Activated CD4-positive, alpha-beta T cell treated with anti-CD3 and anti-CD28 coated beads for 36 hours (primary cell): ENCODE data around the gene RUSC2. TPM values are rescaled to one million over a fixed set of nuclear protein-coding genes. Genes with fewer than 3 reads are reported as not detected.
"Not testable (repeated sequence)": the region's sequence is repeated elsewhere in the genome, so short reads cannot be mapped to it uniquely, and the experiment has no call there.

Experiments
- ATAC-seq: fragments of 200-7000 bp; cut with Tn5 transposase; one replicate; pipeline ENCODE4 v1.10.0; 2021; ENCODE audit warnings: mild to moderate bottlenecking, moderate library complexity
- CTCF ChIA-PET: fragments of 350-600 bp; sonication (Branson Sonifier 250); formaldehyde crosslinking; loops from one replicate; lab custom pipeline; 2021; ENCODE audit warnings: antibody characterized with exemption; lab: Charles Lee
- POLR2A ChIA-PET: fragments of 350-600 bp; sonication (Branson Sonifier 250); formaldehyde crosslinking; loops from one replicate; lab custom pipeline; 2021; ENCODE audit warnings: antibody characterized with exemption, inconsistent platforms; lab: Charles Lee
- DNase-seq: peaks from one replicate; pipeline ENCODE4 v3.0.0-alpha.2; 2020
- H3K27ac Mint-ChIP-seq: one replicate; pipeline ENCODE4 v1.8.0; 2021; ENCODE audit warnings: mixed read lengths
- H3K27me3 Mint-ChIP-seq: one replicate; pipeline ENCODE4 v1.8.0; 2021; ENCODE audit warnings: mixed read lengths
- H3K36me3 Mint-ChIP-seq: one replicate; pipeline ENCODE4 v1.8.0; 2021; ENCODE audit warnings: low read depth, mixed read lengths
- H3K4me1 Mint-ChIP-seq: one replicate; pipeline ENCODE4 v1.8.0; 2021; ENCODE audit warnings: mixed read lengths
- H3K4me3 Mint-ChIP-seq: one replicate; pipeline ENCODE4 v1.8.0; 2021; ENCODE audit warnings: mild to moderate bottlenecking, moderate library complexity, mixed read lengths
- H3K9me3 Mint-ChIP-seq: one replicate; pipeline ENCODE4 v1.8.0; 2021; ENCODE audit warnings: low read depth, mixed read lengths
- intact Hi-C, 2 experiments: fragments of 100-400 bp; cut with DNase I in 1 of 2; cut with micrococcal nuclease in 1 of 2; formaldehyde crosslinking; loops; one replicate each; pipeline versions ENCODE4 v1.14.2 to v1.15.1; 2022 to 2024; cut with DNase I, micrococcal nuclease
- total RNA-seq, 2 experiments: library from RNA; stranded (reverse); gene quantifications; one replicate each; pipeline ENCODE4 v1.2.3, GENCODE V29; 2021

Gene RUSC2
- total RNA-seq, 2 experiments from 2014 or later: 5.7 to 6.5 TPM

GRCh38 chr9:35523556-35523955, 33.6 kb downstream of the RUSC2 start:
- intact Hi-C loops, H3K4me3 Mint-ChIP-seq, H3K36me3 Mint-ChIP-seq, H3K9me3 Mint-ChIP-seq, DNase-seq, ATAC-seq, H3K27ac Mint-ChIP-seq, POLR2A ChIA-PET, H3K4me1 Mint-ChIP-seq, H3K27me3 Mint-ChIP-seq: not testable (repeated sequence)
- CTCF ChIA-PET: interaction anchor here (0.6 to 1.5 kb wide), 3 partner anchors 16 to 173 kb away, joined by 3 read pairs; no protein-coding TSS in a partner anchor

- DNase-seq (no peak), ATAC-seq (no peak)
- intact Hi-C loops: no loop called here
- Mint-ChIP-seq H3K4me1 (no peaks in the 10 kb centered on the region), H3K36me3 (no peaks in the 10 kb centered on the region), H3K27me3 (no peaks in the 10 kb centered on the region), H3K4me3 (no peak overlapping the region), H3K9me3 (no peaks in the 10 kb centered on the region), H3K27ac (no peak overlapping the region)
- POLR2A ChIA-PET: no interaction called here
- CTCF ChIA-PET: no interaction called here
Measured at GRCh38 chr9:35526087-35526801, 36.3 kb downstream of the RUSC2 start.

- Mint-ChIP-seq H3K9me3 (no peaks in the 10 kb centered on the region), H3K4me3 (no peak overlapping the region), H3K27me3 (no peaks in the 10 kb centered on the region), H3K36me3 (no peaks in the 10 kb centered on the region), H3K4me1 (no peaks in the 10 kb centered on the region), H3K27ac (no peak overlapping the region)
- DNase-seq: no peak
- POLR2A ChIA-PET: no interaction called here
- CTCF ChIA-PET: interaction anchor here (1.1 to 1.7 kb wide), 4 partner anchors 8 to 316 kb away, joined by 3 to 9 read pairs (median 4); no protein-coding TSS in a partner anchor
- intact Hi-C loops: no loop called here
- no peak for ATAC-seq
Measured at GRCh38 chr9:35529161-35529823, 39.4 kb downstream of the RUSC2 start.

- CTCF ChIA-PET: interaction anchor here (1.1 kb wide), 1 partner anchor 20 kb away, joined by 3 read pairs; no protein-coding TSS in a partner anchor
- Mint-ChIP-seq H3K4me1 (no peaks in the 10 kb centered on the region), H3K4me3 (no peak overlapping the region), H3K36me3 (no peaks in the 10 kb centered on the region), H3K27ac (no peak overlapping the region), H3K27me3 (peaks cover 1% of the 10 kb centered on the region), H3K9me3 (no peaks in the 10 kb centered on the region)
- intact Hi-C loops: no loop called here
- ATAC-seq (no peak), DNase-seq (no peak)
- POLR2A ChIA-PET: no interaction called here
Measured at GRCh38 chr9:35533398-35533797, 43.5 kb downstream of the RUSC2 start.

GRCh38 chr9:35534921-35535320, 45.0 kb downstream of the RUSC2 start:
- ChIA-PET POLR2A (interaction anchor here (0.6 kb wide), 2 partner anchors 52 to 876 kb away, joined by 3 to 5 read pairs; no protein-coding TSS in a partner anchor), CTCF (interaction anchor here (0.8 to 1.1 kb wide), 2 partner anchors 19 to 330 kb away, joined by 3 to 4 read pairs; no protein-coding TSS in a partner anchor)
- H3K4me1 Mint-ChIP-seq, H3K4me3 Mint-ChIP-seq, H3K36me3 Mint-ChIP-seq, H3K27me3 Mint-ChIP-seq, ATAC-seq, DNase-seq, H3K27ac Mint-ChIP-seq, intact Hi-C loops, H3K9me3 Mint-ChIP-seq: not testable (repeated sequence)

GRCh38 chr9:35537913-35538312, 48.0 kb downstream of the RUSC2 start:
- no peaks in the 10 kb centered on the region for H3K9me3 Mint-ChIP-seq
- intact Hi-C loops: no loop called here
- H3K4me1 Mint-ChIP-seq: no peaks in the 10 kb centered on the region
- ChIA-PET POLR2A (no interaction called here), CTCF (interaction anchor here (2.3 kb wide), 1 partner anchor 16 kb away, joined by 10 read pairs; no protein-coding TSS in a partner anchor)
- no peak overlapping the region for H3K4me3 Mint-ChIP-seq
- no peak overlapping the region for H3K27ac Mint-ChIP-seq
- no peak for DNase-seq
- peaks cover 4% of the 10 kb centered on the region for H3K27me3 Mint-ChIP-seq
- H3K36me3 Mint-ChIP-seq: no peaks in the 10 kb centered on the region
- ATAC-seq: no peak

GRCh38 chr9:35538361-35539234, 48.7 kb downstream of the RUSC2 start:
- no peak for DNase-seq
- no peak for ATAC-seq
- Mint-ChIP-seq H3K27ac (no peak overlapping the region), H3K27me3 (peaks cover 4% of the 10 kb centered on the region), H3K4me3 (no peak overlapping the region), H3K9me3 (no peaks in the 10 kb centered on the region), H3K36me3 (no peaks in the 10 kb centered on the region), H3K4me1 (no peaks in the 10 kb centered on the region)
- CTCF ChIA-PET: interaction anchor here (2.3 kb wide), 1 partner anchor 15 kb away, joined by 10 read pairs; no protein-coding TSS in a partner anchor
- POLR2A ChIA-PET: no interaction called here
- intact Hi-C loops: no loop called here

Other genes starting within 250 kb of the RUSC2 start
- gene TESK1, start 115.2 kb downstream of the RUSC2 start, total RNA-seq: 10 to 100 TPM; 23.3 to 27.7 TPM
- gene CD72, start 128.3 kb downstream of the RUSC2 start, total RNA-seq: 1 to 10 TPM; 6.5 to 8.7 TPM
- gene SIT1, start 160.8 kb downstream of the RUSC2 start, total RNA-seq: 10 to 100 TPM; 76.5 to 80.9 TPM
- gene RMRP, start 167.9 kb downstream of the RUSC2 start, total RNA-seq: over 10,000 TPM in 1 of 2 experiments, 100 to 1,000 TPM in 1; 894 to 11,462 TPM
- 10 to 100 TPM in 1 of 2 experiments, 1 to 10 TPM in 1; 7.9 to 10.4 TPM for gene CCDC107, start 168.2 kb downstream of the RUSC2 start, total RNA-seq
- gene ARHGEF39, start 175.1 kb downstream of the RUSC2 start, total RNA-seq: 10 to 100 TPM; 19.1 to 23.1 TPM
- 1 to 10 TPM; 2.9 to 3.1 TPM for gene CA9, start 183.8 kb downstream of the RUSC2 start, total RNA-seq
- gene TPM2, start 199.8 kb downstream of the RUSC2 start, total RNA-seq: 1 to 10 TPM; 4.3 to 5.5 TPM
- 100 to 1,000 TPM; 217 to 238 TPM for gene TLN1, start 242.1 kb downstream of the RUSC2 start, total RNA-seq
- 10 to 100 TPM; 24.0 to 26.0 TPM for gene CREB3, start 242.6 kb downstream of the RUSC2 start, total RNA-seq